Stimulated activated CD4-positive, alpha-beta T cell treated with anti-CD3 and anti-CD28 coated beads, Interleukin-1b, Interleukin-23, amount 100 ng/mL, for 4 hours (primary cell): ENCODE results near the gene GRID1.

Experiments used
- DNase-seq, 2 donors: peaks; one replicate each; pipeline ENCODE4 v3.0.0-alpha.2; 2020; ENCODE audit warnings: low read depth in 2 of 2

GRID1 gene

GRCh38 chr10:85926986-85927385, 439.6 kb downstream of the GRID1 start:
- DNase-seq: no peak

GRCh38 chr10:85926136-85926535, 440.5 kb downstream of the GRID1 start:
- no peak for DNase-seq

GRCh38 chr10:85925201-85925750, 441.3 kb downstream of the GRID1 start:
- no peak for DNase-seq

- no peak for DNase-seq
Observed at GRCh38 chr10:85924382-85925102, 442.1 kb downstream of the GRID1 start.

- DNase-seq: no peak
Observed at GRCh38 chr10:85922356-85923129, 444.1 kb downstream of the GRID1 start.

- no peak for DNase-seq
Observed at GRCh38 chr10:85921789-85922188, 444.8 kb downstream of the GRID1 start.

- no peak for DNase-seq
Observed at GRCh38 chr10:85920311-85920710, 446.3 kb downstream of the GRID1 start.

- no peak for DNase-seq
Observed at GRCh38 chr10:85919491-85920021, 447.0 kb downstream of the GRID1 start.

GRCh38 chr10:85918371-85918770, 448.2 kb downstream of the GRID1 start:
- no peak for DNase-seq

- no peak for DNase-seq
Observed at GRCh38 chr10:85917601-85918000, 449.0 kb downstream of the GRID1 start.

- no peak for DNase-seq
Observed at GRCh38 chr10:85916994-85917573, 449.5 kb downstream of the GRID1 start.

- no peak for DNase-seq
Observed at GRCh38 chr10:85916286-85916685, 450.3 kb downstream of the GRID1 start.

- no peak for DNase-seq
Observed at GRCh38 chr10:85915245-85915846, 451.2 kb downstream of the GRID1 start.

- DNase-seq: no peak
Observed at GRCh38 chr10:85914720-85915119, 451.9 kb downstream of the GRID1 start.

- DNase-seq: no peak
Observed at GRCh38 chr10:85908462-85908861, 458.1 kb downstream of the GRID1 start.

- no peak for DNase-seq
Observed at GRCh38 chr10:85902051-85902450, 464.5 kb downstream of the GRID1 start.

GRCh38 chr10:85901599-85901998, 465.0 kb downstream of the GRID1 start:
- no peak for DNase-seq

- no peak for DNase-seq
Observed at GRCh38 chr10:85900487-85900886, 466.1 kb downstream of the GRID1 start.

GRCh38 chr10:85900061-85900460, 466.5 kb downstream of the GRID1 start:
- no peak for DNase-seq

- DNase-seq: no peak
Observed at GRCh38 chr10:85891472-85891871, 475.1 kb downstream of the GRID1 start.

- DNase-seq: no peak
Observed at GRCh38 chr10:85888559-85888958, 478.0 kb downstream of the GRID1 start.

- DNase-seq: no peak
Observed at GRCh38 chr10:85888004-85888403, 478.6 kb downstream of the GRID1 start.
